ENCODE data around the gene FAM241A.

The FAM241A gene

GRCh38 chr4:112184438-112184837 lies 39.2 kb downstream of the FAM241A start:
- no peak for TF ChIP-seq CTCF (conservative IDR thresholded peaks at IDR 0.05; ENCODE audit: low read length)
- H3K9me2 ChIP-seq (replicated peaks; ENCODE audit: low read depth, low read length), result no peaks in the 10 kb centered on the region
- H3K9ac ChIP-seq (ENCODE audit: low read depth, low read length, poor library complexity, severe bottlenecking), result no peak overlapping the region
- no peaks in the 10 kb centered on the region for H3K36me3 ChIP-seq (ENCODE audit: insufficient read depth, low read length)
- no peaks in the 10 kb centered on the region for H4K20me1 ChIP-seq (ENCODE audit: insufficient read depth, low read length, poor library complexity, severe bottlenecking)
- H3K79me2 ChIP-seq (ENCODE audit: insufficient read depth, low read length), result no peaks in the 10 kb centered on the region
- no peaks in the 10 kb centered on the region; the same call in 1 of the 2 replicates for H3F3A ChIP-seq (ENCODE audit: low read depth)
- H3K4me2 ChIP-seq (ENCODE audit: low read depth, low read length, poor library complexity, severe bottlenecking), result no peak overlapping the region
- no peak overlapping the region for H2AFZ ChIP-seq (ENCODE audit: low read length)
- H3K4me3 ChIP-seq (ENCODE audit: low read length, poor library complexity, severe bottlenecking), result no peak overlapping the region
- H3K4me1 ChIP-seq (ENCODE audit: insufficient read depth, low read length, poor library complexity, severe bottlenecking), result no peaks in the 10 kb centered on the region
- no peaks in the 10 kb centered on the region for H3K27me3 ChIP-seq (ENCODE audit: insufficient read depth, low read length, poor library complexity, severe bottlenecking)
- no peaks in the 10 kb centered on the region for H3K9me3 ChIP-seq (ENCODE audit: insufficient read depth, low read depth, low read length)

- no peaks in the 10 kb centered on the region for H3K4me1 ChIP-seq (ENCODE audit: insufficient read depth, low read length, poor library complexity, severe bottlenecking)
- H3F3A ChIP-seq (ENCODE audit: low read depth), result no peaks in the 10 kb centered on the region; the same call in 1 of the 2 replicates
- no peaks in the 10 kb centered on the region for H4K20me1 ChIP-seq (ENCODE audit: insufficient read depth, low read length, poor library complexity, severe bottlenecking)
- H3K9me3 ChIP-seq (ENCODE audit: insufficient read depth, low read depth, low read length), result no peaks in the 10 kb centered on the region
- no peaks in the 10 kb centered on the region for H3K9me2 ChIP-seq (replicated peaks; ENCODE audit: low read depth, low read length)
- no peaks in the 10 kb centered on the region for H3K27me3 ChIP-seq (ENCODE audit: insufficient read depth, low read length, poor library complexity, severe bottlenecking)
- no peak for TF ChIP-seq CTCF (conservative IDR thresholded peaks at IDR 0.05; ENCODE audit: low read length)
- TF ChIP-seq EZH2phosphoT487 (IDR thresholded peaks at IDR 0.05; ENCODE audit: borderline replicate concordance), result no peak
- H3K4me2 ChIP-seq (ENCODE audit: low read depth, low read length, poor library complexity, severe bottlenecking), result no peak overlapping the region
- no peaks in the 10 kb centered on the region for H3K79me2 ChIP-seq (ENCODE audit: insufficient read depth, low read length)
- H2AFZ ChIP-seq (ENCODE audit: low read length), result no peak overlapping the region
- no peak overlapping the region for H3K9ac ChIP-seq (ENCODE audit: low read depth, low read length, poor library complexity, severe bottlenecking)
- H3K4me3 ChIP-seq (ENCODE audit: low read length, poor library complexity, severe bottlenecking), result no peak overlapping the region
- no peaks in the 10 kb centered on the region for H3K36me3 ChIP-seq (ENCODE audit: insufficient read depth, low read length)
Observed at GRCh38 chr4:112185334-112185733, 40.1 kb downstream of the FAM241A start.

GRCh38 chr4:112185740-112186670 lies 40.8 kb downstream of the FAM241A start:
- Histone ChIP-seq H3F3A (ENCODE audit: low read depth) (no peaks in the 10 kb centered on the region; the same call in 1 of the 2 replicates), H3K27me3 (ENCODE audit: insufficient read depth, low read length, poor library complexity, severe bottlenecking) (no peaks in the 10 kb centered on the region), H3K4me1 (ENCODE audit: insufficient read depth, low read length, poor library complexity, severe bottlenecking) (no peaks in the 10 kb centered on the region), H3K4me3 (ENCODE audit: low read length, poor library complexity, severe bottlenecking) (no peak overlapping the region), H3K4me2 (ENCODE audit: low read depth, low read length, poor library complexity, severe bottlenecking) (no peak overlapping the region), H4K20me1 (ENCODE audit: insufficient read depth, low read length, poor library complexity, severe bottlenecking) (no peaks in the 10 kb centered on the region), H3K79me2 (ENCODE audit: insufficient read depth, low read length) (no peaks in the 10 kb centered on the region), H3K9me2 (replicated peaks; ENCODE audit: low read depth, low read length) (no peaks in the 10 kb centered on the region), H2AFZ (ENCODE audit: low read length) (no peak overlapping the region), H3K36me3 (ENCODE audit: insufficient read depth, low read length) (no peaks in the 10 kb centered on the region), H3K9ac (ENCODE audit: low read depth, low read length, poor library complexity, severe bottlenecking) (no peak overlapping the region), H3K9me3 (ENCODE audit: insufficient read depth, low read depth, low read length) (no peaks in the 10 kb centered on the region)
- TF ChIP-seq EZH2phosphoT487 (IDR thresholded peaks at IDR 0.05; ENCODE audit: borderline replicate concordance) (no peak), CTCF (conservative IDR thresholded peaks at IDR 0.05; ENCODE audit: low read length) (no peak)

Measured in Loucy (cell line).